Endometrial microvascular endothelial cells (primary cell): ENCODE results near the gene EDIL3. TPM values are rescaled to one million over a fixed set of nuclear protein-coding genes. Genes with fewer than 3 reads are reported as not detected.
"Not testable (repeated sequence)": the region's sequence is repeated elsewhere in the genome, so short reads cannot be mapped to it uniquely, and the experiment has no call there.

Source experiments
- in situ Hi-C: cut with HindIII; loops from 2 replicates; pipeline ENCODE4 v1.10.0; 2017; ENCODE audit warnings: low sequenced_read_pairs, low pct_unique_long_range_greater_than_20kb; ENCODE audit errors: inconsistent ontology term
- total RNA-seq: library from RNA; depleted of rRNA; stranded (reverse); fragments of >200 nt; gene quantifications from one replicate; pipeline ENCODE4 v1.2.3, GENCODE V29; 2015; ENCODE audit errors: inconsistent ontology term

EDIL3 gene
- total RNA-seq, 1 donor from 2014 or later, result 20.7 TPM

- in situ Hi-C loops, result no loop called here
Measured at GRCh38 chr5:84229045-84229444, 155.6 kb downstream of the EDIL3 start.

- in situ Hi-C loops, result no loop called here
Measured at GRCh38 chr5:84228266-84228665, 156.4 kb downstream of the EDIL3 start.

- in situ Hi-C loops, result no loop called here
Measured at GRCh38 chr5:84227236-84227635, 157.4 kb downstream of the EDIL3 start.

- in situ Hi-C loops, result no loop called here
Measured at GRCh38 chr5:84218546-84218945, 166.1 kb downstream of the EDIL3 start.

- in situ Hi-C loops, result no loop called here
Measured at GRCh38 chr5:84215521-84215920, 169.2 kb downstream of the EDIL3 start.

- in situ Hi-C loops, result no loop called here
Measured at GRCh38 chr5:84213861-84214260, 170.8 kb downstream of the EDIL3 start.

- in situ Hi-C loops, result no loop called here
Measured at GRCh38 chr5:84213212-84213611, 171.5 kb downstream of the EDIL3 start.

GRCh38 chr5:84204772-84205171 is 179.9 kb downstream of the EDIL3 start:
- in situ Hi-C loops, result no loop called here

- in situ Hi-C loops, result no loop called here
Measured at GRCh38 chr5:84202136-84202535, 182.5 kb downstream of the EDIL3 start.

GRCh38 chr5:84197538-84197937 is 187.1 kb downstream of the EDIL3 start:
- in situ Hi-C loops, result no loop called here

- in situ Hi-C loops, result no loop called here
Measured at GRCh38 chr5:84191281-84191680, 193.4 kb downstream of the EDIL3 start.

- in situ Hi-C loops, result no loop called here
Measured at GRCh38 chr5:84184857-84185256, 199.8 kb downstream of the EDIL3 start.

GRCh38 chr5:84181093-84181492 is 203.6 kb downstream of the EDIL3 start:
- in situ Hi-C loops, result no loop called here

- in situ Hi-C loops, result no loop called here
Measured at GRCh38 chr5:84168841-84169240, 215.8 kb downstream of the EDIL3 start.

GRCh38 chr5:84163671-84164070 is 221.0 kb downstream of the EDIL3 start:
- in situ Hi-C loops, result no loop called here

- in situ Hi-C loops, result no loop called here
Measured at GRCh38 chr5:84162695-84163094, 222.0 kb downstream of the EDIL3 start.

GRCh38 chr5:84160650-84161049 is 224.0 kb downstream of the EDIL3 start:
- in situ Hi-C loops, result not testable (repeated sequence)

- in situ Hi-C loops, result no loop called here
Measured at GRCh38 chr5:84149094-84149493, 235.6 kb downstream of the EDIL3 start.

- in situ Hi-C loops, result no loop called here
Measured at GRCh38 chr5:84148651-84149050, 236.0 kb downstream of the EDIL3 start.

- in situ Hi-C loops, result no loop called here
Measured at GRCh38 chr5:84137541-84137940, 247.1 kb downstream of the EDIL3 start.

- in situ Hi-C loops, result no loop called here
Measured at GRCh38 chr5:84131372-84131771, 253.3 kb downstream of the EDIL3 start.
